ENCODE measurements around the gene FOLR3. TPM values are rescaled to one million over a fixed set of nuclear protein-coding genes. Genes with fewer than 3 reads are reported as not detected.
"Not testable (repeated sequence)": the region's sequence is repeated elsewhere in the genome, so short reads cannot be mapped to it uniquely, and the experiment has no call there.

The FOLR3 gene
- total RNA-seq, 1 donor from 2014 or later, result 1.9 TPM

DNA sequence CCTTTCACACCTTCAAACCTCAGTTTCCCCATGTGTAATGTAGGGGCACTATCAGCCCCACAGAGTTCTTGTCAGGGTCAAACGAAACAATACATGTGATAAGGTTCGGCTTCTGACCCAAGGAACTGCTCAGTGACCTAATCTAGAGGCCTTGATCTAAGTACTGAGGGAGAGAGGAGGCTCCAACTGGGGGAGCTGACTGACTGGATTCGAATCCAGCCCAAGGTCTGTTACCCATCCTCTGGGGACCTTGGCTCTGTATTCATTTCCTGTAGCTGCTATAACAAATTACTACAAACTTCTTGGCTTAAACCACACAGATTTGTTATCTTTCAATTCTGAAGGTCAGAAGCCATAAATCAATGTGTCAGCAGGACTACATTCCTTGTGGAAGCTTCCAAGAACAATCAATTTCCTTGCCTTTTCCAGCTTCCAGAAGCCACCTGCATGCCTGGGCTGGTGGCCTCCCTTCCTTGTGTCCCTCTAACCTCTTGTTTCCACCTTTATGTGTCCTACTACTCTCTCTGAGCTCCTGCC lies 12.3 kb upstream of the FOLR3 start:
- no peak for DNase-seq (ENCODE audit: low read depth)

DNA sequence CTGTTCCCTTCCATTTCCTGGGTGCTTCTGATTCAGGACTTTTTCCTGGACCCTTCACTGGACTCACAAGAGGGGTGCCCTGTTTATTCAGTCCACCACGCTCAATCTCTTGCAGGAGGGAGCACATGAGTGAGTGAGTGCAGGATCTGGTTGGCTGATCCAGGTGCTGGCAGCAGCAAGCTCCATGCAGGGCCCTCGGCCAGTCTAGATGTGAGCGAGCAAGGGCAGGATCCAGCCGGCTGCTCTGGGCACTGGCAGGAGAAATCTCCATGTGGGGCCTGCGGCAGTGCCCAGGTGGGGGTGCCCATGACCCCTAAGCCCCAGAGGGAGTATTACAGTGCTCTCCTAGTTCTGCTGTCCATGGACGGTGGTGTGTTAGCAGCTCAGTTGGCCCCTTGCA lies 11.5 kb upstream of the FOLR3 start:
- DNase-seq (ENCODE audit: low read depth), result no peak

- no peak for DNase-seq (ENCODE audit: low read depth)
Measured at GRCh38 chr11:72125956-72126355, 9.6 kb upstream of the FOLR3 start.

GRCh38 chr11:72127923-72128322 lies 7.6 kb upstream of the FOLR3 start:
- no peak for DNase-seq (ENCODE audit: low read depth)

GRCh38 chr11:72129381-72129780 lies 6.1 kb upstream of the FOLR3 start:
- no peak for DNase-seq (ENCODE audit: low read depth)

- no peak for DNase-seq (ENCODE audit: low read depth)
Measured at GRCh38 chr11:72132646-72133045, 2.9 kb upstream of the FOLR3 start.

DNA sequence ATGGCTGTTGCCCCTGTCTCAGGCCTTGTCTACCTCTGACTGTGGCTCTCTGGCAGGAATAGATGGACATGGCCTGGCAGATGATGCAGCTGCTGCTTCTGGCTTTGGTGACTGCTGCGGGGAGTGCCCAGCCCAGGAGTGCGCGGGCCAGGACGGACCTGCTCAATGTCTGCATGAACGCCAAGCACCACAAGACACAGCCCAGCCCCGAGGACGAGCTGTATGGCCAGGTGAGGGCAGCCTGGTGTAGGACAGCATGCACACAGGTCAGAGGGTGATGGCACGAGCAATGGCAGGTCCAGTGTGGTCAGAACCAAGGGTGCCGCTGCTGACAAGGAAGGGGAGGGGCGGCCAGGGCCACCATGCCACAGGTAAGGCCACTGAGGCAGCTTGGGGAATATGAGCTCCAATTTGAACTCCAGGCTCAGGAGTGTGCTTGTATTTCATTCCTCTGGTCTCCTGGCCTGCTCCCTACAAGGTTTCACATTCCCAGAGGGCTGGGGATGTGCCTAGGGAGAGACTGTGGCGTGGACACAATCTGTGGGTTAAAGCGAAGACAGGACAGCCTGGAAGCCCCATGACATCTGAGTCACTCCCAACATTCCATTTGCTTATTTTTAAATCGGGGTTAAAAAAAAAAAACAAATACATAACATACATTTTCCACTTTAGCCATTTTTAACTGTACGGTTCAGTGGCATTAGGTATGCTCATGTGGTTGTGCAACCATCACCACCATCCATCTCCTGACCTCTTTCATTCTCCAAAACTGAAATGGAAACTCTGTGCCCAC lies 562 bp downstream of the FOLR3 start:
- peak; percentile 27 for DNase-seq (ENCODE audit: low read depth)

DNA sequence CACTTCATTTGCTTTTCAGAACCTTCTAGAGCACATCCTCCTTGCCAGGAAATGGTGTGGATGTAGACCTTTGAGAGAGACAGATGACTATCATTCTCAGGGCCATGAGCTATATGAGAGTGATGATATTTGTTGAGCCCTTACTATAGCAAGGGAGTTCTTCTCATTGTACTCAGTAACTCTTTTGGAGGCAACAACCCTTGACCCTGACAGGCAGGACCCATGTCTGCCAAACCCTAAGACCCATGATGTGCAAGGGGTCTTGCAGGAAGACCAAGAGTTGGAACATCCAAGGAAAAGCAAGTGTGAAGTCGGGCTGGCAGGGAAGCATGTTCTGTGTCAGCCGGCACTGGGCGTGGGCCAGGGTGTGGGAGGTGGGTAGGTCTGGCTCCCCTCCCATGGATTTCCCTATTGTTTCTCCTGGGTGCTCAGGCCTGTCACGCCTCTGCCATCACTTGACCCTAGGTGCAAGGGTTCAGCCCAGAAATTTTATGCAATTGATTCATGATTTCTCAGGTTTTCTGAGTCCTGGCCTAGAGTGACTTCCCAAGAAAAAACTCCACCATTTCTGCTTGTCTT lies 1.2 kb downstream of the FOLR3 start:
- DNase-seq (ENCODE audit: low read depth), result peak; percentile 11

GRCh38 chr11:72138821-72139390 lies 3.4 kb downstream of the FOLR3 start:
- no peak for DNase-seq (ENCODE audit: low read depth)

- no peak for DNase-seq (ENCODE audit: low read depth)
Measured at GRCh38 chr11:72139500-72139899, 4.0 kb downstream of the FOLR3 start.

DNA sequence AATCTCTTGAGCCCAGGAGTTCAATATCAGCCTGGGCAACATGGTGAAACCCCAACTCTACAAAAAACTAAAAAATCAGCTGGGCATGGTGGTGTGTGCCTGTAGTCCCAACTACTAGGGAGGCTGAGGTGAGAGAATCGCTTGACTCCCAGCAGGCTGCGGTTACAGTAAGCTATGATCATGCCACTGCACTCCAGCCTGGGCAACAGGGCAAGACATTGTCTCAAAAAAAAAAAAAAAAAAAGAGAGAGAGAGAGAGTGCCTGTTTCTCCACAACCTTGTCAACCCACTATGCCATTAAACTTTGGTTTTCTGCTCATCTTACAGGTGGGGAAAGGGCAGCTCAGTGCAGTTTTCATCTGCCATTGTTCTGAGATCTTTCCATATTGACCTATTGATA lies 5.1 kb downstream of the FOLR3 start:
- peak; percentile 20 for DNase-seq (ENCODE audit: low read depth)

DNA sequence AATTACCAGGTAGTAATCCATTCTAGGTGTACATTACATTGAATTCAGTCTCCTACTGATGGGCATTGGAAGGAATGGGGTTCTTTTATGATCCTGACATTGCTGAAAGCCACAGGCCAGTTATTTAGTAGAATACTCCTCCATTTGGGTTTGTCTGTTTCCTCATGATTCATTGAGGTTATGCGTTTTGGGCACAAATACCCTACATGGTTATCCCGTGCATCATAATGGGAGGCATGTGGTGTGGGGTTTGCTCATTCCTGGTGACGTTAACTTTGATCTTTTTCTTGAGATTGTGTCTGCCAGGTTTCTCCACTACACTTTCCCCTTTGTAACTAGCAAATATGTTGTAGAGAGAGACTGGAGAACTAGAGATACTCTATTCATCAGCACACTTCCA lies 5.5 kb downstream of the FOLR3 start:
- peak; percentile 93 for DNase-seq (ENCODE audit: low read depth)

GRCh38 chr11:72142086-72142485 lies 6.6 kb downstream of the FOLR3 start:
- peak; percentile 64 for DNase-seq (ENCODE audit: low read depth)

DNA sequence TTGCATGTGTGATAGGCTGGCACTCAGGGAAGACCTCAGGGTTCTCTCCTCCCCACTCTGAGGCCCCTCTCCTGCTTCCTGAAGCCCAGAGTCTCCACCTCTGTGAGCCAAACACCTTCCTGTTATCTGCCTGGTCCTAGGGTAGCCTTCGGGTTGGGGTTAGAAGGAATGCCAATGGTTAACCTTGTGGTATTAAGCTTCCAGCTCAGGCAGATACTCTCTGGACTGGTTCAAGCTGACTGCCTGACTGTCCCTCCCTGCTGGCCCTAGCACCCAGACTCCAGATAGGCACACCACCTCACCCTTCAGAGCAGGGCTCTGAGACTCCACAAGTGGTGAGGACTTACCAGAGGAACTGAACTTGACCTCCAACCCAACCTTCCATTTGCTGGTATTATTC lies 7.0 kb downstream of the FOLR3 start:
- not testable (repeated sequence) for DNase-seq (ENCODE audit: low read depth)

- peak; percentile 95 for DNase-seq (ENCODE audit: low read depth)
Measured at GRCh38 chr11:72144807-72145565, 9.5 kb downstream of the FOLR3 start.

GRCh38 chr11:72146625-72147024 lies 11.1 kb downstream of the FOLR3 start:
- no peak for DNase-seq (ENCODE audit: low read depth)

DNA sequence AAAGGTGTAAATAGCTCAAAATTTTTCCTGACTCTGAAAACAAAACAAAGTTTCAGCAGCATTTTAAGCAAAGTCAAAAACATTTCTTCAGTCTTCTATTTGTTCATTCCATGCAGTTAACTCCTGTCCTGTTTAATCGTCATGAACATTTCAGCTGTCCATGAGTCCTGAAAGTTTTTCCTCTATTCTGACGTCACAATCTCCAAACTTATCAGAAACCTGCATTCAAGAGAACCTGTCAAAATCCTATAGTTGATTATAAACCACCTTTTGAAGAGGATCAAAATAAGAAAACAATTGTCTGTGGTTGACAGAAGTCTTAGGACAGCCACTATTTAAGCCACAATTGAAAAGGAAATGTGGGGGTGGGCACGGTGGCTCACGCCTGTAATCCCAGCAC lies 15.4 kb downstream of the FOLR3 start:
- no peak for DNase-seq (ENCODE audit: low read depth)

- DNase-seq (ENCODE audit: low read depth), result not testable (repeated sequence)
Measured at GRCh38 chr11:72153874-72154273, 18.3 kb downstream of the FOLR3 start.

DNA sequence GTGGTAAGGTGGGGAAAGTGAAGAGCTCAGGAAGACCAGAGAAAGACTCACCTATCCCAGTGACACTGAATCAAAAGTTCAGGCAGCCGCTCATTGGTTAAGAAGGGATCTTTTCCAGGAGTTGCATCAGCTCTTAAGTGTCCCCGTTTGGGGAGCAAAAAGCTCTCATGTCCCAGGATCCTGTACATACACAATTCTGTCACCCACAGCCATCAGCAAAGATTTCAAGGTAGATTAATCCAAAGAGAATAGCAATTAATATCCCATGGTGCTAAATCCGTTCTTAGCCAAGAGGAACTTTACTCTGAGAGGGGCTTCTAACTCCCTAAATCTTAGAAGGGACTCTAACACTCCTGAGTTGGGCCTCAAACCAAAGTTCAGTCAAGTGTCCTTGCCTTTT lies 19.3 kb downstream of the FOLR3 start:
- no peak for DNase-seq (ENCODE audit: low read depth)

- no peak for DNase-seq (ENCODE audit: low read depth)
Measured at GRCh38 chr11:72155751-72156150, 20.2 kb downstream of the FOLR3 start.

DNA sequence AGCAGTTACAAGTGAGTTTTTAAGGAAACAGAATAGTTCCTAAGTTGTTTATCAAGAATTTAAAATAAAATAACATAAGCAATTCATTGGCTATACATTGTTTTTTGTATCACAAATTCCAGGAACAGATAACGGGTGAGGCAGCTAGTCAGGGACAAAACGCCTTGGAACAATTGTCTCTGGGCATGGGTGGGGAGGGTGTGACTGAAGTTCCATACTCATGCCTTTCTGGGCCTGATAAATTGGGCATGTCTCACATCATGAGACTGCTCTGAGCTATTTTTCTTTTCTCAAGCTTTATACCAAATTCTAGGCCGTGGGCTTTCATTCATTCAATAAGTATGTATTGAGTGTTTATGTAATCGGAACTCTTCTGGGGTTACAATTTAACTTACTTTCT lies 21.6 kb downstream of the FOLR3 start:
- DNase-seq (ENCODE audit: low read depth), result no peak

DNA sequence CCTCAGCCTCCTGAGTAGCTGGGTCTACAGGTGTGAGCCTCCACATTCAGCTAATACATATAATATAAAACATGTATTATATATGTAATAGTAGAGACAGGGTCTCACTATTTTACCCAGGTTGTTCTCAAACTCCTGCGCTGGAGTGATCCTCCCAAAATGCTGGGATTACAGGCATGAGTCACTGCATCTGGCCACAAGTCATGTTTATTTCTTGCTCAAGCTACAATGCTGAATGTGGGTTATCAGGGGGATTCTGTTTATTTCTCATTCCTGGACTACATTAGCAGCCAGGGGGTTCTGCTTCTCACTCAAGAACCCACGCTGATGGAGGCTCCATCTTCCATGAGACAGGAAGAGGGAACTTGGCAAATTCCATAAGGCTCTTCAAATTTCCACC lies 24.8 kb downstream of the FOLR3 start:
- DNase-seq (ENCODE audit: low read depth), result no peak

Measured in renal cortical epithelial cell (primary cell).